CD4-positive, alpha-beta T cell (primary cell): Measurements from ENCODE around the gene BICRAL. TPM values are rescaled to one million over a fixed set of nuclear protein-coding genes. Genes with fewer than 3 reads are reported as not detected.

Experiments used
- ATAC-seq: fragments of 200-7000 bp; cut with Tn5 transposase; one replicate; pipeline ENCODE4 v1.10.0; 2022; ENCODE audit warnings: mild to moderate bottlenecking; ENCODE audit not compliant: poor library complexity
- CTCF ChIA-PET: fragments of 350-600 bp; sonication (Branson Sonifier 250); formaldehyde crosslinking; loops from one replicate; lab custom pipeline; 2021; ENCODE audit warnings: antibody characterized with exemption, inconsistent platforms; lab: Charles Lee
- POLR2A ChIA-PET: fragments of 350-600 bp; sonication (Branson Sonifier 250); formaldehyde crosslinking; loops from one replicate; lab custom pipeline; 2021; ENCODE audit warnings: antibody characterized with exemption, inconsistent platforms; lab: Charles Lee
- DNase-seq, 14 experiments: peaks; one replicate each; pipeline ENCODE4 v3.0.0-alpha.2; 2013 to 2020; ENCODE audit warnings: mixed read lengths in 2 of 14
- H3K27ac ChIP-seq, 2 donors: one replicate each; pipeline versions ENCODE4 v1.5.1 to v1.7.0; 2013; ENCODE audit warnings: low read length in 2 of 2, low read depth in 1 of 2, mild to moderate bottlenecking in 1 of 2
- H3K27me3 ChIP-seq, 2 experiments: 1 replicate in 1 of 2; 2 replicates in 1 of 2; pipeline versions ENCODE4 v1.6.1 to v1.7.0; 2013; ENCODE audit warnings: low read length in 2 of 2, control low read depth in 1 of 2, mild to moderate bottlenecking in 1 of 2, moderate library complexity in 1 of 2; ENCODE audit not compliant: insufficient read depth in 2 of 2, control insufficient read depth in 1 of 2
- H3K36me3 ChIP-seq: one replicate; pipeline ENCODE4 v1.6.1; 2013; ENCODE audit warnings: low read length, control low read depth; ENCODE audit not compliant: insufficient read depth
- H3K4me1 ChIP-seq: one replicate; pipeline ENCODE4 v1.6.1; 2013; ENCODE audit warnings: low read length, control low read depth; ENCODE audit not compliant: insufficient read depth
- H3K4me3 ChIP-seq: one replicate; pipeline ENCODE4 v1.5.1; 2013; ENCODE audit warnings: mild to moderate bottlenecking, low read length, moderate library complexity
- H3K9me3 ChIP-seq, 2 experiments: 1 replicate in 1 of 2; 2 replicates in 1 of 2; pipeline versions ENCODE4 v1.6.1 to v1.7.0; 2013; ENCODE audit warnings: low read length in 2 of 2, mild to moderate bottlenecking in 2 of 2, control low read depth in 1 of 2, moderate library complexity in 1 of 2; ENCODE audit not compliant: control insufficient read depth in 1 of 2, insufficient read depth in 1 of 2
- H3K27ac Mint-ChIP-seq: one replicate; pipeline ENCODE4 v1.8.0; 2020; ENCODE audit warnings: mixed read lengths
- H3K27me3 Mint-ChIP-seq: one replicate; pipeline ENCODE4 v1.8.0; 2021; ENCODE audit warnings: mixed read lengths
- H3K36me3 Mint-ChIP-seq: one replicate; pipeline ENCODE4 v1.8.0; 2021; ENCODE audit warnings: low read depth, mixed read lengths
- H3K4me1 Mint-ChIP-seq: one replicate; pipeline ENCODE4 v1.8.0; 2021; ENCODE audit warnings: low read depth, mixed read lengths
- H3K4me3 Mint-ChIP-seq: one replicate; pipeline ENCODE4 v1.8.0; 2020; ENCODE audit warnings: mild to moderate bottlenecking, mixed read lengths
- H3K9me3 Mint-ChIP-seq: one replicate; pipeline ENCODE4 v1.8.0; 2020; ENCODE audit warnings: mixed read lengths
- intact Hi-C, 2 experiments: fragments of 100-400 bp; cut with DNase I in 1 of 2; cut with micrococcal nuclease in 1 of 2; formaldehyde crosslinking; loops; one replicate each; pipeline versions ENCODE4 v1.15.1 to v1.9.0; 2023 to 2025; cut with DNase I, micrococcal nuclease
- total RNA-seq, 174 experiments: library from RNA in 2 of 174; stranded (reverse) in 2 of 174; gene quantifications; one replicate each; pipeline ENCODE4 v1.2.3 and lab custom pipeline; 2021 to 2026
- TF ChIP-seq, protein P1 (sequence below): fragments of 200-600 bp; IDR thresholded peaks from one replicate; pipeline ENCODE4 v1.8.0; 2022; ENCODE audit warnings: antibody characterized with exemption, mild to moderate bottlenecking

BICRAL gene
- total RNA-seq, 2 experiments from 2014 or later: 15.0 to 15.8 TPM

DNA sequence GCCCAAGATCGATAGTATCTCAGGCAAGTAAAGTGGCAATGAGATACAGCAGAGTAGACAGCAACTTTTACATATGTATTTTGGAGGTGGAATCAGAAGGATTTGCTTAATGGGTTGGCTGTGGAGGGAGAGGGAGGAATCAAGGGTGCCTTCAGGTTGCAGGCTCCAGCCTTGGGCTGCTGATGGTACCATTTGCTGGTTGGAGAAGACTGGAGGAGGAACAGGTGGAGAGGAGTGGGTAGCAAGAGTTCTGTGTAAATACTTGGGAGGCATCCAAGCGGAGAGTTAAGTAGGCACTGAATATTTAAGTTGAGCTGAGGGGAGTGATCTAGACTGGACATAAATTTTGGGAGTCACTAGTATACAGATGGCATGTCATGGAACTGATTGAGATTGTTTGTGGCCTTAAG lies 5.2 kb downstream of the BICRAL start:
- H3K4me1 ChIP-seq: peaks cover 56% of the 10 kb centered on the region
- CTCF ChIA-PET: interaction anchor here (0.5 to 2.1 kb wide), 3 partner anchors 16 to 57 kb away, joined by 3 to 6 read pairs (median 3); partner anchors contain the start of gene TBCC

DNA sequence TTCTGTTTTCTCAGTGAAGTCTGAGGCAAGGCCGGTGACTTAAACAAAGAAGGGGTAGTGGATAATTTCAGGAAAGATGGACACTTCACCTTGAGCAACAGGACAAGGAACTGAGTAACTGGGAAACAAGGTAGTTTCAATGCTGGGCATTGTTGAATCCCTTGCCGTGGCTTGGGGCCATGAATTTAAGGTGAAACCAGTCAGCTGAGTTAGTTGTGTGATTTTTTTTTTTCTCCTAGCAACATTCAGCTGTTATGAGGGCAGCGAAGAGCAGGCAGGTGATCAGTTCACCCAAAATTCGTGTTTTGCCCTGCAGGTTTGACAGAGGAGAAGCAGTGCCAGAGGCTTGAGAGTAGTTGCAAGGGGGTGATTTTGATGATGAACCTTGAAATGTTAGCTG lies 6.8 kb downstream of the BICRAL start:
- Mint-ChIP-seq H3K4me1 (peaks cover 27% of the 10 kb centered on the region), H3K27me3 (no peaks in the 10 kb centered on the region), H3K36me3 (peaks cover 37% of the 10 kb centered on the region), H3K9me3 (no peaks in the 10 kb centered on the region), H3K4me3 (peak overlapping the region; percentile 54), H3K27ac (no peak overlapping the region)
- TF ChIP-seq, protein P1, sequence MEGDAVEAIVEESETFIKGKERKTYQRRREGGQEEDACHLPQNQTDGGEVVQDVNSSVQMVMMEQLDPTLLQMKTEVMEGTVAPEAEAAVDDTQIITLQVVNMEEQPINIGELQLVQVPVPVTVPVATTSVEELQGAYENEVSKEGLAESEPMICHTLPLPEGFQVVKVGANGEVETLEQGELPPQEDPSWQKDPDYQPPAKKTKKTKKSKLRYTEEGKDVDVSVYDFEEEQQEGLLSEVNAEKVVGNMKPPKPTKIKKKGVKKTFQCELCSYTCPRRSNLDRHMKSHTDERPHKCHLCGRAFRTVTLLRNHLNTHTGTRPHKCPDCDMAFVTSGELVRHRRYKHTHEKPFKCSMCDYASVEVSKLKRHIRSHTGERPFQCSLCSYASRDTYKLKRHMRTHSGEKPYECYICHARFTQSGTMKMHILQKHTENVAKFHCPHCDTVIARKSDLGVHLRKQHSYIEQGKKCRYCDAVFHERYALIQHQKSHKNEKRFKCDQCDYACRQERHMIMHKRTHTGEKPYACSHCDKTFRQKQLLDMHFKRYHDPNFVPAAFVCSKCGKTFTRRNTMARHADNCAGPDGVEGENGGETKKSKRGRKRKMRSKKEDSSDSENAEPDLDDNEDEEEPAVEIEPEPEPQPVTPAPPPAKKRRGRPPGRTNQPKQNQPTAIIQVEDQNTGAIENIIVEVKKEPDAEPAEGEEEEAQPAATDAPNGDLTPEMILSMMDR: no peak
- H3K4me3 ChIP-seq: no peak overlapping the region
- no peak overlapping the region for H3K27ac ChIP-seq
- intact Hi-C loops: loop anchor here (5.0 to 10.0 kb wide), 4 partner anchors 34 to 639 kb away; partner anchors contain the start of genes ABCC10 (in 1 of the 2) and SRF (in 1 of the 2)
- H3K36me3 ChIP-seq: peaks cover 2% of the 10 kb centered on the region
- ChIA-PET POLR2A (interaction anchor here (1.5 to 13.3 kb wide), 3 partner anchors 17 to 63 kb away, joined by 5 to 724 read pairs (median 32); partner anchors contain the start of gene TBCC), CTCF (interaction anchor here (0.6 to 0.8 kb wide), 2 partner anchors 59 to 583 kb away, joined by 3 to 5 read pairs; no protein-coding TSS in a partner anchor)
- ATAC-seq (no peak), DNase-seq (peak in 1 of 14 experiments; percentile 35)
- H3K27me3 ChIP-seq: no peaks in the 10 kb centered on the region
- no peaks in the 10 kb centered on the region for H3K9me3 ChIP-seq
- peaks cover 58% of the 10 kb centered on the region for H3K4me1 ChIP-seq

More for the DNA sequence above, 5.2 kb downstream of the BICRAL start:
- Histone ChIP-seq H3K4me3 (no peak overlapping the region), H3K27ac (peak overlapping the region in 1 of 2 donors; percentile 39), H3K9me3 (no peaks in the 10 kb centered on the region), H3K27me3 (no peaks in the 10 kb centered on the region), H3K36me3 (peaks cover 2% of the 10 kb centered on the region)
- ATAC-seq (no peak), DNase-seq (no peak)
- Mint-ChIP-seq H3K27ac (no peak overlapping the region), H3K4me1 (peaks cover 26% of the 10 kb centered on the region), H3K9me3 (no peaks in the 10 kb centered on the region), H3K27me3 (no peaks in the 10 kb centered on the region), H3K36me3 (peaks cover 47% of the 10 kb centered on the region), H3K4me3 (no peak overlapping the region)
- TF ChIP-seq, protein P1: no peak
- intact Hi-C loops: loop anchor here (5.0 to 10.0 kb wide), 4 partner anchors 35 to 640 kb away; partner anchors contain the start of genes ABCC10 (in 1 of the 2) and SRF (in 1 of the 2)
- POLR2A ChIA-PET: interaction anchor here (0.6 to 22.3 kb wide), 8 partner anchors 14 to 570 kb away, joined by 3 to 1427 read pairs (median 5); partner anchors contain the start of genes RPL7L1 and TBCC

DNA sequence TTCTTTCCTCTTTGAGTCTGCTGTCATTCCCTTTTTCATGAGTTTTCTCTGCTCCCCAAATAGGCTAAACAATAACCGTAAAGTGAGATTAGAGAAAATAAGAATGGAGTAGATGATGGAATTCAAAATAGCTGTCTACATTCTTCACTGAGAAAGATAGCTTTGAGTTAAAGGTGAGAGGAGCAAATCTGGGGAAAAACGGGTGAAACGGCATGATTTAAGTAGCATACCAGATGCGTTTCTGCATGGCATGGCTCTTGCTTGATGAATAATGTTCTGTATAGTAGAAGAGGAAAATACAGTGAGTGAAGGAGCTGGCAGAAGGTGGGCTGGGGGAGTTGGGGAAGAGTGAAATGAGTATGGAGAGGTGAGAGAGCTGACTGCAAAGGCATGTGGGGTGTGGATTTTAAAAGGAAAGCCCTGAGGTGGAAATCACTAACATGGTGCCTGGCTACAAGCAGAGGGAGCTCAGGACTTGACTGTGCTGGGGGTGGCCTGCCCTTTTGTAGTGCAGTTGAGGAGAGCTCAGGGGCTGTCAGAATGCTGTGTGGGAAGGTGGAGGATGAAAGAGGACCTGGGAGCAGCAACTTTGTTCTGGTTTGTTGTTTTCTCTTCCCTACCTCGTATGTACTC lies 8.8 kb downstream of the BICRAL start:
- ATAC-seq: no peak
- no peaks in the 10 kb centered on the region for H3K9me3 Mint-ChIP-seq
- CTCF ChIA-PET: no interaction called here

More for the DNA sequence above, 8.8 kb downstream of the BICRAL start:
- peaks cover 23% of the 10 kb centered on the region for H3K36me3 Mint-ChIP-seq
- peak in 1 of 14 experiments; percentile 32 for DNase-seq
- POLR2A ChIA-PET: interaction anchor here (0.9 to 13.3 kb wide), 5 partner anchors 8 to 44 kb away, joined by 3 to 724 read pairs (median 5); partner anchors contain the start of gene TBCC
- TF ChIP-seq, protein P1: no peak
- no peaks in the 10 kb centered on the region for H3K9me3 ChIP-seq
- H3K27ac Mint-ChIP-seq: no peak overlapping the region
- H3K27me3 ChIP-seq: no peaks in the 10 kb centered on the region
- H3K4me3 ChIP-seq: no peak overlapping the region
- peaks cover 47% of the 10 kb centered on the region for H3K4me1 ChIP-seq
- peak overlapping the region in 1 of 2 donors; percentile 11 for H3K27ac ChIP-seq
- intact Hi-C loops: loop anchor here in 1 of 2 experiments (2.0 to 5.0 kb wide), 2 partner anchors 20 to 87 kb away; partner anchors contain the start of gene RPL7L1
- H3K36me3 ChIP-seq: peaks cover 6% of the 10 kb centered on the region
- peaks cover 28% of the 10 kb centered on the region for H3K4me1 Mint-ChIP-seq
- no peak overlapping the region for H3K4me3 Mint-ChIP-seq
- no peaks in the 10 kb centered on the region for H3K27me3 Mint-ChIP-seq
